Measurements from ENCODE around the gene DCST2.

GRCh38 chr1:155022136-155022926, 11.2 kb downstream of the DCST2 start:
- TF ChIP-seq POLR2A (IDR thresholded peaks at IDR 0.05) = no peak
- TF ChIP-seq CTCF (IDR thresholded peaks at IDR 0.05) = no peak

Data from heart left ventricle (tissue), 13 donors.